HepG2 (cell line): Measurements from ENCODE around the gene KIAA0319L. TPM values are rescaled to one million over a fixed set of nuclear protein-coding genes. Genes with fewer than 3 reads are reported as not detected.

ENCODE experiments used
- CAMTA2 ChIP-seq: sonication (generic); formaldehyde crosslinking; IDR thresholded peaks from 2 replicates; pipeline ENCODE4 v1.4.0; 2020; ENCODE audit warnings: mild to moderate bottlenecking, missing genetic modification reagents, borderline replicate concordance
- CSRNP2 ChIP-seq: sonication (generic); formaldehyde crosslinking; conservative IDR thresholded peaks from 2 replicates; pipeline ENCODE4 v1.8.0; 2022; ENCODE audit warnings: low read depth, missing genetic modification reagents
- DR1 ChIP-seq: sonication (generic); formaldehyde crosslinking; IDR thresholded peaks from 2 replicates; pipeline ENCODE4 v1.8.0; 2021; ENCODE audit warnings: mild to moderate bottlenecking, missing genetic modification reagents, inconsistent platforms
- PHB2 ChIP-seq: fragments of 450-650 bp; IDR thresholded peaks from 2 replicates; pipeline ENCODE4 v1.6.1; 2018; ENCODE audit not compliant: partially characterized antibody
- RXRA ChIP-seq: sonication (generic); formaldehyde crosslinking; IDR thresholded peaks from 2 replicates; pipeline ENCODE4 v1.5.1; 2020; ENCODE audit warnings: missing genetic modification reagents
- SNRNP70 ChIP-seq: fragments of 200-400 bp; formaldehyde crosslinking; IDR thresholded peaks from 2 replicates; pipeline ENCODE4 v1.6.1; 2017; ENCODE audit warnings: mild to moderate bottlenecking, low read depth, low read length, moderate library complexity
- TOE1 ChIP-seq: sonication (generic); formaldehyde crosslinking; IDR thresholded peaks from 2 replicates; pipeline ENCODE4 v1.4.0; 2020; ENCODE audit warnings: mild to moderate bottlenecking, missing genetic modification reagents
- ZBTB40 ChIP-seq, 2 experiments: fragments of 450-650 bp in 1 of 2; sonication (generic) in 1 of 2; formaldehyde crosslinking in 1 of 2; IDR thresholded peaks; 2 replicates each; pipeline versions ENCODE4 v1.6.1 to v1.8.0; 2016 to 2022; ENCODE audit warnings: antibody characterized with exemption in 1 of 2, mild to moderate bottlenecking in 1 of 2, missing genetic modification reagents in 1 of 2
- ZBTB49 ChIP-seq: sonication (generic); formaldehyde crosslinking; IDR thresholded peaks from 2 replicates; pipeline ENCODE4 v1.4.0; 2020; ENCODE audit warnings: missing genetic modification reagents, borderline replicate concordance
- ZBTB8A ChIP-seq: sonication (generic); formaldehyde crosslinking; IDR thresholded peaks from 2 replicates; pipeline ENCODE4 v1.4.0; 2020; ENCODE audit warnings: mild to moderate bottlenecking, low read depth, missing genetic modification reagents, borderline replicate concordance
- ZNF547 ChIP-seq: sonication (generic); formaldehyde crosslinking; IDR thresholded peaks from 2 replicates; pipeline ENCODE4 v1.5.1; 2020; ENCODE audit warnings: mild to moderate bottlenecking, missing genetic modification reagents
- ZNF576 ChIP-seq: sonication (generic); formaldehyde crosslinking; IDR thresholded peaks from 2 replicates; pipeline ENCODE4 v1.4.0; 2020; ENCODE audit warnings: mild to moderate bottlenecking, missing genetic modification reagents
- ZNF607 ChIP-seq: sonication (generic); formaldehyde crosslinking; IDR thresholded peaks from 2 replicates; pipeline ENCODE4 v1.5.1; 2020; ENCODE audit warnings: missing genetic modification reagents, mild to moderate bottlenecking, borderline replicate concordance
- ZSCAN25 ChIP-seq: sonication (generic); formaldehyde crosslinking; IDR thresholded peaks from 2 replicates; pipeline ENCODE4 v1.8.0; 2022; ENCODE audit warnings: mild to moderate bottlenecking, missing genetic modification reagents
- polyA plus RNA-seq, 8 experiments: library from polyadenylated mRNA; depleted of rRNA in 3 of 8; stranded (reverse) in 7 of 8; unstranded in 1 of 8; fragments of >200 nt; fragmentation: Illumina TruSeq in 4 of 8; extraction: Trizol in 4 of 8; gene quantifications; 2 replicates each; pipeline versions ENCODE4 v1.2.1 to v1.2.3, GENCODE V29; 2011 to 2016; ENCODE audit warnings: low read depth in 4 of 8, missing spikeins in 1 of 8, mixed read lengths in 1 of 8; ENCODE audit not compliant: insufficient read depth in 1 of 8
- total RNA-seq, 5 experiments: library from RNA; depleted of rRNA; stranded (reverse); fragments of >200 nt; fragmentation: Illumina TruSeq; extraction: Trizol; gene quantifications; 2 replicates each; pipeline ENCODE4 v1.2.3, GENCODE V29; 2016; ENCODE audit warnings: low read depth in 1 of 5

The KIAA0319L gene
- total and polyA plus RNA-seq, 2 of the 13 experiments (the other 11 are each of a cell fraction or from before 2014, with no cell fraction given) = 33.4 to 82.6 TPM

GRCh38 chr1:35557611-35558373, 589 bp upstream of the KIAA0319L start, which contains the start of gene NCDN (continued):
- TF ChIP-seq ZBTB40 (IDR thresholded peaks at IDR 0.05) = no peak
- no peak for TF ChIP-seq ZBTB40 (CRISPR knock-in tag; IDR thresholded peaks at IDR 0.05)
- TF ChIP-seq ZBTB49 (CRISPR knock-in tag) = no peak
- TF ChIP-seq DR1 (CRISPR knock-in tag) = peak; percentile 59; the same call in 1 of the 2 replicates
- TF ChIP-seq ZNF576 (CRISPR knock-in tag) = no peak
- TF ChIP-seq RXRA = peak; percentile 61; the same call in 1 of the 2 replicates
- no peak for TF ChIP-seq SNRNP70
- TF ChIP-seq ZBTB8A (CRISPR knock-in tag) = no peak
- 0 out of 2 replicates have a peak, but pooled peaks have one; percentile 36 for TF ChIP-seq ZNF607 (CRISPR knock-in tag)
- no peak; the same call in 1 of the 2 replicates for TF ChIP-seq ZNF547 (CRISPR knock-in tag)
- TF ChIP-seq CSRNP2 (CRISPR knock-in tag) = no peak
- TF ChIP-seq CAMTA2 (CRISPR knock-in tag) = peak; percentile 83; the same call in 1 of the 2 replicates
- no peak for TF ChIP-seq TOE1 (CRISPR knock-in tag)
- TF ChIP-seq ZSCAN25 (CRISPR knock-in tag) = no peak
- no peak for TF ChIP-seq PHB2
